A673 (cell line): ENCODE data around the gene ACSF3.

Source experiments
- EZH2 ChIP-seq: fragments of 200-600 bp; sonication (generic); IDR thresholded peaks from 2 replicates; pipeline ENCODE4 v1.6.1; 2017; ENCODE audit warnings: borderline replicate concordance, low read depth, mild to moderate bottlenecking, mixed read lengths, antibody characterized with exemption, low read length; ENCODE audit not compliant: poor library complexity, severe bottlenecking
- TF ChIP-seq, protein P1 (sequence below): fragments of 300-800, 200-600 bp; sonication (generic); conservative IDR thresholded peaks from 2 replicates; pipeline ENCODE4 v1.5.1; 2017; ENCODE audit warnings: low read depth, mild to moderate bottlenecking, antibody characterized with exemption, low read length, moderate library complexity, mixed read lengths

DNA sequence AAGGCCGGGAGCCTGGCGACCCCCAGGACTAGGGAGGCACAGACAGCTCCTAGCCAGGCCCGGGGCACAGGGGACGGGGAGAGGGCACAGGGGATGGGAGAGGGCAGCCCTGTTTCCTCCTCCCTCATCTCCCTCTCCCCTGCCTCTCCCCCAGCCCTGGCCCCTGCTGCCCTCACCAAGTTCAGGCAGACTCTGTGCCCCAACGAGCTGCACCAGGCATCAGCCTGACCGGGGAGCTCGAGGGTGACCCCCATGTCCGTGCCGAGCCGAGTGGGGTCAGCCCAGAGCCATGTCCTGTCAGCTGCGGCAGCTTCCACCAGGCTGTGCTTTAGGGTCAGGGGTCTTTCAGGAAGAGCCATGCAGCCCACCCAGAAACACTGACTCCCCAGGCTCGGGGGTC is 83.8 kb downstream of the ACSF3 start:
- TF ChIP-seq, protein P1, sequence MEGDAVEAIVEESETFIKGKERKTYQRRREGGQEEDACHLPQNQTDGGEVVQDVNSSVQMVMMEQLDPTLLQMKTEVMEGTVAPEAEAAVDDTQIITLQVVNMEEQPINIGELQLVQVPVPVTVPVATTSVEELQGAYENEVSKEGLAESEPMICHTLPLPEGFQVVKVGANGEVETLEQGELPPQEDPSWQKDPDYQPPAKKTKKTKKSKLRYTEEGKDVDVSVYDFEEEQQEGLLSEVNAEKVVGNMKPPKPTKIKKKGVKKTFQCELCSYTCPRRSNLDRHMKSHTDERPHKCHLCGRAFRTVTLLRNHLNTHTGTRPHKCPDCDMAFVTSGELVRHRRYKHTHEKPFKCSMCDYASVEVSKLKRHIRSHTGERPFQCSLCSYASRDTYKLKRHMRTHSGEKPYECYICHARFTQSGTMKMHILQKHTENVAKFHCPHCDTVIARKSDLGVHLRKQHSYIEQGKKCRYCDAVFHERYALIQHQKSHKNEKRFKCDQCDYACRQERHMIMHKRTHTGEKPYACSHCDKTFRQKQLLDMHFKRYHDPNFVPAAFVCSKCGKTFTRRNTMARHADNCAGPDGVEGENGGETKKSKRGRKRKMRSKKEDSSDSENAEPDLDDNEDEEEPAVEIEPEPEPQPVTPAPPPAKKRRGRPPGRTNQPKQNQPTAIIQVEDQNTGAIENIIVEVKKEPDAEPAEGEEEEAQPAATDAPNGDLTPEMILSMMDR = no peak
- TF ChIP-seq EZH2 = no peak
